Testis (tissue), 3 donors: ENCODE data around the gene DEDD. TPM values are rescaled to one million over a fixed set of nuclear protein-coding genes. Genes with fewer than 3 reads are reported as not detected.

Experiments
- DNase-seq: peaks from one replicate; pipeline ENCODE4 v3.0.0-alpha.2; 2019
- H3K27ac ChIP-seq, 2 donors: fragments of 200-600 bp; sonication (generic); one replicate each; pipeline ENCODE4 v1.5.1; 2019
- H3K27me3 ChIP-seq: fragments of 200-600 bp; sonication (generic); one replicate; pipeline ENCODE4 v1.5.1; 2019
- H3K36me3 ChIP-seq: fragments of 200-600 bp; sonication (generic); one replicate; pipeline ENCODE4 v1.5.1; 2017; ENCODE audit warnings: low read depth; ENCODE audit errors: missing control alignments
- H3K4me1 ChIP-seq: fragments of 200-600 bp; sonication (generic); one replicate; pipeline ENCODE4 v1.5.1; 2019
- H3K4me3 ChIP-seq, 2 donors: fragments of 200-600 bp; sonication (generic); one replicate each; pipeline ENCODE4 v1.5.1; 2017 to 2019
- H3K9me3 ChIP-seq: fragments of 200-600 bp; sonication (generic); one replicate; pipeline ENCODE4 v1.5.1; 2017
- CTCF ChIP-seq, 3 experiments: fragments of 450-650 bp in 2 of 3; fragments of 200-600 bp in 1 of 3; sonication (generic) in 1 of 3; IDR thresholded peaks; one replicate each; pipeline ENCODE4 v1.5.1; 2016 to 2019; ENCODE audit warnings: antibody characterized with exemption in 3 of 3, mild to moderate bottlenecking in 2 of 3, moderate library complexity in 1 of 3
- POLR2A ChIP-seq: fragments of 450-650 bp; IDR thresholded peaks from one replicate; pipeline ENCODE4 v1.6.1; 2017; ENCODE audit warnings: antibody characterized with exemption, mild to moderate bottlenecking, moderate library complexity
- WGBS, 2 donors: methylation state at CpG; one replicate each; pipeline ENCODE4 v1.1.5; 2018; 5-methylcytosine and 5-hydroxymethylcytosine counted together
- intact Hi-C: fragments of 100-400 bp; cut with DNase I; formaldehyde crosslinking; loops from one replicate; pipeline ENCODE4 v1.15.1; 2023; ENCODE audit warnings: low total_unique reads
- polyA plus RNA-seq: library from polyadenylated mRNA; stranded (reverse); fragments of 350-450 nt; fragmentation: Illumina TruSeq; extraction: RNeasy Lipid Tissue Mini Kit (QIAGEN cat#74804); gene quantifications from one replicate; pipeline ENCODE4 v1.2.3, GENCODE V29; 2014; ENCODE audit warnings: low read depth, low replicate concordance; ENCODE audit not compliant: insufficient read depth
- total RNA-seq, 2 donors: library from RNA; depleted of rRNA; stranded (reverse); fragments of >200 nt; gene quantifications; one replicate each; pipeline ENCODE4 v1.2.3, GENCODE V29; 2016

The DEDD gene
- total and polyA plus RNA-seq, 3 donors from 2014 or later, result 53.8 to 92.7 (median 54.0) TPM

DNA sequence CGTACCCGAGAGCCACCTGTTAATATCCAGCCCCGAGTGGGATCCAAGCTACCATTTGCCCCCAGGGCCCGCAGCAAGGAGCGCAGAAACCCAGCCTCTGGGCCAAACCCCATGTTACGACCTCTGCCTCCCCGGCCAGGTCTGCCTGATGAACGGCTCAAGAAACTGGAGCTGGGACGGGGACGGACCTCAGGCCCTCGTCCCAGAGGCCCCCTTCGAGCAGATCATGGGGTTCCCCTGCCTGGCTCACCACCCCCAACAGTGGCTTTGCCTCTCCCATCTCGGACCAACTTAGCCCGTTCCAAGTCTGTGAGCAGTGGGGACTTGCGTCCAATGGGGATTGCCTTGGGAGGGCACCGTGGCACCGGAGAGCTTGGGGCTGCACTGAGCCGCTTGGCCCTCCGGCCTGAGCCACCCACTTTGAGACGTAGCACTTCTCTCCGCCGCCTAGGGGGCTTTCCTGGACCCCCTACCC, 28.2 kb upstream of the DEDD start:
- TF ChIP-seq CTCF (IDR thresholded peaks at IDR 0.05) (no peak), POLR2A (no peak)
- Histone ChIP-seq H3K4me3 (no peak overlapping the region), H3K36me3 (no peaks in the 10 kb centered on the region), H3K27ac (no peak overlapping the region), H3K4me1 (peaks cover 29% of the 10 kb centered on the region), H3K27me3 (no peaks in the 10 kb centered on the region), H3K9me3 (no peaks in the 10 kb centered on the region)
- intact Hi-C loops, result no loop called here
- DNase-seq, result no peak
- WGBS, 2 donors, result 82 to 90% methylated on average over 18 to 22 of the region's 22 CpGs

GRCh38 chr1:161159913-161160243, 27.4 kb upstream of the DEDD start:
- TF ChIP-seq CTCF (IDR thresholded peaks at IDR 0.05) (no peak), POLR2A (no peak)
- DNase-seq, result no peak
- Histone ChIP-seq H3K4me1 (peaks cover 33% of the 10 kb centered on the region), H3K27ac (peak overlapping the region; percentile 90 to 91), H3K27me3 (no peaks in the 10 kb centered on the region), H3K4me3 (peak overlapping the region; percentile 85 to 88), H3K9me3 (no peaks in the 10 kb centered on the region), H3K36me3 (no peaks in the 10 kb centered on the region)
- WGBS, 2 donors, result 1 to 2% methylated on average over 11 of the region's 11 CpGs
- intact Hi-C loops, result no loop called here

GRCh38 chr1:161159087-161159912, 26.8 kb upstream of the DEDD start, which contains the start of gene USP21:
USP21 (plus strand) TSS chr1:161159500; CDS start chr1:161160641, 1,141 bp downstream.
- Histone ChIP-seq H3K36me3 (no peaks in the 10 kb centered on the region), H3K4me1 (peaks cover 39% of the 10 kb centered on the region)
- intact Hi-C loops, result no loop called here

DNA sequence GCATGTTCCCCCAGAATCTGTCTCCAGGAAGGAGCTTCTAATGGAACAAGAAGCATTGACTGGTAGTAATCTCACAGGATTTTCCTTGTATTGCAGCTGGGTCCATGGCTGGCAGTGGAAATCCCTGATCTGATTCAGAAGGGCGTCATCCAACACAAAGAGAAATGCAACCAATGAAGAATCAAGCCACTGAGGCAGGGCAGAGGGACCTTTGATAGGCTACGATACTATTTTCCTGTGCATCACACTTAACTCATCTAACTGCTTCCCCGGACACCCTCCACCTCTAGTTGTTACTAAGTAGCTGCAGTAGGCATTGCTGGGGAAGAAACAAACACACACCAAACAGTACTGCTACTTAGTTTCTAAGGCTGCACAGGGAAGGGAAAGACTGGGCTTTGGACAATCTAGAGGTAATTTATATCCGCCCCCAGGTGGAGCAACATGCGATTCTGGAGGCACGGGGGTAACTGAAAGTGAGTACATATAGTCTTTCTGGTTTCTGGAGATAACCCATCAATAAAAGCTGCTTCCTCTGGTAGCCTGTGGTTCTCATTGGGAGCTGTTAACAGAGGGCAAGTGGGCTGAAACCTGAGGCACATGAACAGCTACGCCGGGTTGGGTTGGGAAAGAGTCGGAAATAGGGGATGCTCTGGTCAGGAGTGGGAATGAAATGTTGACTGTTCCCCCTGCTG, 26.0 kb upstream of the DEDD start:
- intact Hi-C loops, result no loop called here
- Histone ChIP-seq H3K4me3 (peak overlapping the region; percentile 85 to 88), H3K4me1 (peaks cover 39% of the 10 kb centered on the region), H3K36me3 (no peaks in the 10 kb centered on the region), H3K9me3 (no peaks in the 10 kb centered on the region), H3K27me3 (no peaks in the 10 kb centered on the region), H3K27ac (peak overlapping the region; percentile 90 to 91)
- TF ChIP-seq CTCF (IDR thresholded peaks at IDR 0.05) (no peak), POLR2A (no peak)
- peak; percentile 33 for DNase-seq
- 39 to 43% methylated on average over 9 of the region's 9 CpGs for WGBS, 2 donors

More at GRCh38 chr1:161159087-161159912, 26.8 kb upstream of the DEDD start, which contains the start of gene USP21:
- DNase-seq, result peak; percentile 95
- 0 to 2% methylated on average over 19 to 59 of the region's 60 CpGs for WGBS, 2 donors
- no peaks in the 10 kb centered on the region for H3K9me3 ChIP-seq
- TF ChIP-seq CTCF (IDR thresholded peaks at IDR 0.05), result peak in 1 of 3 experiments; percentile 5
- no peak for TF ChIP-seq POLR2A
- peak within 1 kb of the TSS; percentile 85 to 88 for H3K4me3 ChIP-seq
- H3K27ac ChIP-seq, result peak within 1 kb of the TSS; percentile 90 to 91
- H3K27me3 ChIP-seq, result no peaks in the 10 kb centered on the region
